WI38 (cell line): Measurements from ENCODE around the gene RRP1.

ENCODE experiments used
- H3K4me3 ChIP-seq: 2 replicates; pipeline ENCODE4 v1.5.1; 2011; ENCODE audit warnings: low read depth, mild to moderate bottlenecking, control low read depth, low read length
- TF ChIP-seq, protein P1 (sequence below): IDR thresholded peaks from 2 replicates; pipeline ENCODE4 v1.5.1; 2012; ENCODE audit warnings: low read depth, mild to moderate bottlenecking, control low read depth, low read length

Gene RRP1

DNA sequence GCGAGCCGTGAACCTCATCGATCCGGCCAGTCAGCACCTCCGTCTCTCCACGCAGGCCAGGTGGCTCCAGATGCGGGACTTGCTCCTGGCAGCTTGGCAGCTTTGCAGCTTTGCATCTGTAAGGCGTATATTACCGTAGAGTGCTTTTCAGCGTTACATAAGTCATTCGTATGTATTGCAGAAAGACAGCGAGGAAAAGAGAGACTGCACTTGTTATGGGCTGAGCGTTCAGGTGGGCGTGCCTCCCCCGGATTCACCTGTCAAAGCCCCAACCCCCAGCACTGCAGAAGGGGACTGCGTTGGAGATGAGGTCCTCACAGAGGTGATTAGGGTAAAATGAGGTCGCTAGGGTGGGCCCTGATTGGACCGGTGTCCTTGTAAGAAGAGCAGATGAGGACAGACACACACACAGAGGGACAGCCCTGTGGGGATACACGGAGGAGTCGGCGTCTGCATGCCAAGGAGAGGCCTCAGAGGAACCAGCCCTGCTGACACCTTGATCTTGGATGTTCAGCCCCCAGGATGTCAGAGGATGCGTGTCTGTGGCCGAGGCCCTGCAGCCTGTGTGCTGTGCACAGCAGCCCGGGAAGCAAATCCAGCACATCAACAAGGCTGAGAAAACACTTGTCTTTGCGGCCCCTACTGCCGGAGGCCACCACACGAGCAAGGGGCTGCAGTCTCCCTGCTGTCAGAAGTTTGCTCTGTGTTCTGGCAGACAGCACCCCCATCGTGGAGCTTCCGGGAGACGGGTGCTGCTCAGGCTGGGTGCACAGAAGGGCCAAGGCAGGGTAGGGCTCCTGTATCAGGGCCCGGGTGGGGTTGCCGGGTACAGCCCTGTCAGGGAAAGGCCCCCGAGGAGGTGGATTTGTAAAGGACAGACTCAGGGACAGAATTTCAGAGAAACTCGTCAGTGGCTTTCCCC is 64.7 kb downstream of the RRP1 start:
- no peak overlapping the region for H3K4me3 ChIP-seq
- TF ChIP-seq, protein P1, sequence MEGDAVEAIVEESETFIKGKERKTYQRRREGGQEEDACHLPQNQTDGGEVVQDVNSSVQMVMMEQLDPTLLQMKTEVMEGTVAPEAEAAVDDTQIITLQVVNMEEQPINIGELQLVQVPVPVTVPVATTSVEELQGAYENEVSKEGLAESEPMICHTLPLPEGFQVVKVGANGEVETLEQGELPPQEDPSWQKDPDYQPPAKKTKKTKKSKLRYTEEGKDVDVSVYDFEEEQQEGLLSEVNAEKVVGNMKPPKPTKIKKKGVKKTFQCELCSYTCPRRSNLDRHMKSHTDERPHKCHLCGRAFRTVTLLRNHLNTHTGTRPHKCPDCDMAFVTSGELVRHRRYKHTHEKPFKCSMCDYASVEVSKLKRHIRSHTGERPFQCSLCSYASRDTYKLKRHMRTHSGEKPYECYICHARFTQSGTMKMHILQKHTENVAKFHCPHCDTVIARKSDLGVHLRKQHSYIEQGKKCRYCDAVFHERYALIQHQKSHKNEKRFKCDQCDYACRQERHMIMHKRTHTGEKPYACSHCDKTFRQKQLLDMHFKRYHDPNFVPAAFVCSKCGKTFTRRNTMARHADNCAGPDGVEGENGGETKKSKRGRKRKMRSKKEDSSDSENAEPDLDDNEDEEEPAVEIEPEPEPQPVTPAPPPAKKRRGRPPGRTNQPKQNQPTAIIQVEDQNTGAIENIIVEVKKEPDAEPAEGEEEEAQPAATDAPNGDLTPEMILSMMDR = no peak
